ENCODE results near the gene KCNN4. TPM values are rescaled to one million over a fixed set of nuclear protein-coding genes. Genes with fewer than 3 reads are reported as not detected.
"Not testable (repeated sequence)": the region's sequence is repeated elsewhere in the genome, so short reads cannot be mapped to it uniquely, and the experiment has no call there.

KCNN4 gene
- polyA plus RNA-seq, 5 donors = 1.3 to 2.6 (median 1.6) TPM

GRCh38 chr19:43774940-43775258 lies 5.9 kb downstream of the KCNN4 start:
- DNase-seq = not testable (repeated sequence)

GRCh38 chr19:43774103-43774939 lies 6.5 kb downstream of the KCNN4 start:
- peak; percentile 48 to 51 for DNase-seq

- no peak for DNase-seq
Measured at GRCh38 chr19:43773725-43774102, 7.1 kb downstream of the KCNN4 start.

DNA sequence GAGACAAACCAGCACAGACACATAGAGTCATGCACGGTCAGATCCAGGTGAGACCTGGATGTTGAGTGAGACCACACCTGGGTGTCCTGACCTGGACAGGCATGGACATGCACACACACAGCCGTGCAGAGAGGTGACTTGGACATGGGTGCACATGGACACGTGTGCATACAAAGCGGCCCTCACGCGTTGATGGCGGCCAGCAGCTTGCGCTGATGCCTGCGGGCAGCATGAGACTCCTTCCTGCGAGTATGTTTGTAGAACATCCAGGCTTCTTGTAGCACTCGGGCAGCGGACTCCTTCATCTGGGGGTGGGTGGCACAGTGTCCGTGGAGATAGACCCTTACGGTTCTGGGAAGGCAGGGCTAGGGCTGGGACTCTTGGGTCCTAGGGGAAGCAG lies 11.5 kb downstream of the KCNN4 start:
- DNase-seq = no peak

DNA sequence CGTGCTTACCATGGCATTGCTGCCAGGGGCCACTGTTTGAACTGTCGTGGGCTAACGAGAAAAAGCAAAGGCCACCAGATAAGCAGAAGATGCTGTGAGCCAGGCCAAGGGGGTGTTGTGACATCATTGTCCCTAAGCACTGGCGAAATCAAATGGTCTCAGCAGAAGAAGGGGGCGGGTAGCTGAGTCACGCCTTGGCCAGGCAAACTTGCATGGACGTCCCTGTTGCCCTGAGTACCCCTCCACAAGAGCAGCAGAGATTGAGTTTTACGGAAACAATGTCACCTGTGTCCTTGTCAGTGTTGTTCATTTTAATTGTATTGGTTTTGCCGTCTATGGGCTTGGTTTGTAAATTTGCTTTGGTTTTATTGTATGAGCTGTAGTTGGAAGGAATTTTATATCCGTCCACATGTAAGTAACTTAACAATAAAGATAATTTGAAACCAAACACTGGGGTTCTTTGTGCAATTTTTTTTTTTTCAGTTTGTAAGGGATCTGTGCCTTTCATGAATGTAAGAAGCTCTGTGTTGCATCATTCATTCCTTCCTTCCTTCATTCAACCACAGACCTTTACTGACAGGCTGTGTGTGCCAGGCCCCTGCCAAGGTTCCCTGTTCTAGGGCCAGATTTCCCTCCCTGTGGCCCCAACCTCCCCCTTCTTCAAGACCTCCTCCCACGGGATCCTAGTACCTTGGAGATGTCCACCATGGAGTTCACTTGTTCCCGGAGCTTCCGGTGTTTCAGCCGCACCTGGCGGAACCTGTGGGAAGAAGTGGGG lies 12.3 kb downstream of the KCNN4 start:
- DNase-seq = no peak

- no peak for DNase-seq
Measured at GRCh38 chr19:43767818-43768217, 13.0 kb downstream of the KCNN4 start.

DNA sequence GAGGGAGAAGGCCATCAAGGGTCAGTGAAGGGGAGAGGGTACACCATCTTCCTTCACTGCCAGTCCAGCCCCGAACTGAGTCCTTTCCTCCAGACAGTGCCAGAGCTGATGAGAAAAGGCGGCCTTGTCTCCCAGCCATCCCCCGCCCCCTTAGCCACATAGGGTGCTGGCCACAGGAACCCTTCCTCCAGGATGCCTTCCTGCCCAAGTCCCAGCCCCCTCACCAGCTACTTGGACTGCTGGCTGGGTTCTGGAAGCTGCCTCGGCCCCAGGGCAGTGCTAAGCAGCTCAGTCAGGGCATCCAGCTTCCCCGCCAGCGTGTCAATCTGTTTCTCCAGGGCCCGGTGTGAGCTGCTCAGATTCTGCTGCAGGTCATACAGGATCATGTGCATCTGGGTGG lies 13.5 kb downstream of the KCNN4 start:
- DNase-seq = no peak

- no peak for DNase-seq
Measured at GRCh38 chr19:43766755-43767043, 14.1 kb downstream of the KCNN4 start.

DNA sequence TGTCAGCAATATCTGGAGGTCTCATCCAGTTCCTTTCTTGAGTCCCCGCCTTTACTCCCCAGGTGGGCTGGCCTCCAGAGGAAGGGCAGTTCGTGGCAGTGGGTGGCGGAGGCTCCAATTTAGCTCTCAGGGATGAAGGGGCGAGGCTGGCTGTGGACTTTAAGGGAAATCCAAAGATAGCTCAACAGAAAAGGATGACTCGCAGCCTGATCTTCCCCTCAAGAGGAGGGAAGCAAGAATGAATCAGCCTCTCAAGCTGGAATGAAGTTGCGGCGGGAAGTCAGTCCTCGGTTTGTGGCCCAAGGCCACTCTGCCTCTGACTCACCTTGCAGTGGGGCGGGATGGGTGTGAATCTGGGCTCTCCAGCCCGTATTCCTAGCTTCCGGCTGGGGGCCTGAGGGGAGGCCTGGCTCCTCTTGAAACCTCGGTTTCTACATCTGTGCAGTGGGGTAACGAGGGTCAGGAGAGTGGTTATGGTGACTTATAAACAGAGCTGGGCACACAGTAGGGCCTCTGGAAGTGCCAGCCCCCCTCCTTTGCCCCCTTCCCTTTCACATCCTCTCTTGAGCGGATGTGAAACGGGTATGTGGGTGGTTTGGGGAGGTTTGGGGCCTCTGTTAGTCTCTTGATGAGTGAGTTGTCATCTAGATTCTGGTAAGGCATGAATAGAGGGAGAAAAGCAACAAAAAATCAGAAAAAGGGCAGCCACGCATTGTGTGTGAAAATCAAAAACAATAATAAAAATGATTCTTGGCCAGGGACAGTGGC lies 15.5 kb downstream of the KCNN4 start:
- no peak for DNase-seq

- not testable (repeated sequence) for DNase-seq
Measured at GRCh38 chr19:43764684-43765083, 16.1 kb downstream of the KCNN4 start.

GRCh38 chr19:43763473-43763939 lies 17.3 kb downstream of the KCNN4 start:
- no peak for DNase-seq

- no peak for DNase-seq
Measured at GRCh38 chr19:43762814-43763213, 18.0 kb downstream of the KCNN4 start.

- no peak for DNase-seq
Measured at GRCh38 chr19:43760941-43761340, 19.8 kb downstream of the KCNN4 start.

- DNase-seq = no peak
Measured at GRCh38 chr19:43759515-43759914, 21.3 kb downstream of the KCNN4 start.

DNA sequence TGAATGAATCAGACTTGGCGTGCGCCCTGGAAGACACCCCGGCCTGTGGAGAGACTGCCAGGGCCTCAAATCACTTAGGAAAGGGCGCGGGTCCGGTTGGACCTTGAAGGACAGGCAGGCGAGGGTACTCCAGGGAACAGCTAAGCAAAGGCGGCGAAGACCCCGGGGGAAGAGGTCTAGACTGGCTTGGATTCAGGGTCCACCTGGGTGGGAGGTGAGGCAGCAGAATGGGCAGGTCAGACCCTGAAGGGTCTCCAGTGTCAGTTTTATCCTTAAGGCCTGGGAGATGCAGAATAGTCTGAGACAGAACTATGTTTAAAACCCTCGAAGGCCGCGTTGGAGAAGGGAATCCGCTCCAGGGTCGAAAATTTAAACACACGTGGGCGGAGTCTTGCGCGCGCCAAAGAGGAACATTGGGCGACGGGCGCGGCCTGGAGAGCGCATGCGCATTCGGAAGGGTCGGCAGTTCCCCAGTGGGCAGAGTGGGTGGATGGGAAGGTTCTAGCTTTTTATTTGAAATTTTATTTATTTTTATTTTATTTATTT lies 25.4 kb downstream of the KCNN4 start:
- DNase-seq = peak; percentile 67 to 73

GRCh38 chr19:43754503-43755255 lies 26.1 kb downstream of the KCNN4 start, which contains the start of gene SMG9:
Gene SMG9 (minus strand): TSS chr19:43754962. CDS start chr19:43750741, 4,221 bp downstream.
- DNase-seq = peak; percentile 99

DNA sequence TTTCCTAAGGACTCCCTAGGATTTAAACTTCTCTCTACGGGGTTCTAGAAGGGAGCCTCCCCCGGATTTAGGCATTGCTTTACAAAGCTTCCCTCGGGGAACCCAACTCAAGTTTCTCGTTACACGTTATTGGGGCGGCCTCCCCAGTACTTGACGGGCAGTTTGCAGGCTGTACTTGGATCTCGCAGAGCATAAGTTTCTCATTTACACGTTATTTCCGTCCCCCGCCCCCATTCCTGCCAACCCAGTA lies 26.6 kb downstream of the KCNN4 start:
- no peak for DNase-seq

DNA sequence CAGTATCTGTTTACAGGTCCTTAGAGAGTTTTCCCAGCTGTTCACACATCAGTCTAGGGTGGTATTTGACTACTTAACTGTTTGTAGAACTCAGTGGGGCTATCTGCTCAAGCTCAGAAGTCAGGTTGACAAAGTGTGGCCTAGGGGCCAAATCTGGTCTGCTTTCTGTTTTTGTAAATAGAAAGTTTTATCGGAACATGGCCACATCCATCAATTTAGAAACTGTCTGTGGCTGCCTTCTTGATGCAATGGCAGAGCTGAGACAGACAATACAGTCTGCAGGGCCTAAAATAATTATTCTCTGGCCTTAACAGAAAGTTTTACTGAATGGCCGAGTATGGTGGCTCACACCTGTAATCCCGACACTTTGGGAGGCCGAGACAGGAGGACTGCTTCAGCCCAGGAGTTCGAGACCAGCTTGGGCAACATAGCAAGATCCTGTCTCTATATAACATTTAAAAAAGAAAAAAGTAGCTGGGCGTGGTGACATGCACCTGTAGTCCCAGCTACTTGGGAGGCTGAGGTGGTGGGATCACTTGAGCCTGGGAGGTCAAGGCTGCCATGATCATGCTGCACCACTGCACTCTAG lies 28.4 kb downstream of the KCNN4 start:
- DNase-seq = no peak

DNA sequence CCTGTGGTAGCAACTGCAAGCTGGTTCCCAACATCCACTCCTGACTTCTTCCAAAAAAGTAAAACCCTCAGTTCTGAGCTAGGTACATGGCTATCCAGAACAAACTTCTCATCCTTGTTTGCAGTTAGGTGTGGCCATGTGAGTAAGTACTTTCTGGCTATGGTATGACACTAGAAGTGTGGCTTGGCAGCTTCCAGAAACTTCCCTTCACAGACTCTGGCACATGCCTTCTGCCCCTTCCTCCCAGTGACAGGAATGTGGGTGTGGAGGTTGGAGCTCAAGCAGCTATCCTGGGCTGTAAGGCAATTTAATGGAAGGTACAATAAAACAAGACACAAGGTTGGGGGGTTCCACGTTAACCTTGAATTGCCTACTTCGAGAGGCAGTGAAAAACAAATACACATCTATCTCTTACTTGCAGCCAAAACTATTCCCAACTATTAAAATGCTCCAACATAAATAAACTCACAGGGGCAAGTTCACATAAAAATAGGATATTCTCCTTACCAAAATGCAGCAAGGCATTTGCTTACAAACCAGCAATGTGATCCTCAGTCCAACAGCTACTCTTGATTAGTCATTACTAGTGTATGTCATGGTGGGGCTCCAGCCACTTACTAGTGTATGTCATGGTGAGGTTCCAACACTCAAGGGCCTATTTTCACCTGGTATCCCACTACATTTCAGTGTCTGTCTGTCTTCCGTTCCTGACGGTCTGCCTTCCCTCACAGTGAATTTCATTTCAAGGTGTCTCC lies 29.1 kb downstream of the KCNN4 start:
- DNase-seq = no peak

- no peak for DNase-seq
Measured at GRCh38 chr19:43749898-43750297, 30.9 kb downstream of the KCNN4 start.

DNA sequence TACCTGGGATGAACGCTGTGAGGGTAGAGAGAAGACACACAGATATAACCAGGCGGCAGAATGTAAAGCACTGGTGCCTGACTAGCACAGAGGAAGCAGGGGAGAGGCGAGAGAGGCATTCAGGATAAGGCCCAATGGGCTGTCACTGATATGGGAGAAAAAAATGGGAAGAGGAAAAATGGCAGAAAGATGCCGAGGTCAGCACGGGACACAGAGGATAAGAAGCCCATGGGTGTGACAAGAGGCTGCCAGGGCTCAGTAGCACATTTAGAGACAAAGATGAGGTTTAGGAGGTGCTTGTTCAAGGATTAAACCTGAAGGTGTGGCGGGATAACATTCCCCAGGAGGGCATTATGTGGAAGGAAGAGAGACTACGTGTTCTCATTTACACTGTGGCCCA lies 31.6 kb downstream of the KCNN4 start:
- no peak for DNase-seq

All from right lung (tissue), 5 donors.